ENCODE results near the gene SPATA45.

Gene SPATA45

DNA sequence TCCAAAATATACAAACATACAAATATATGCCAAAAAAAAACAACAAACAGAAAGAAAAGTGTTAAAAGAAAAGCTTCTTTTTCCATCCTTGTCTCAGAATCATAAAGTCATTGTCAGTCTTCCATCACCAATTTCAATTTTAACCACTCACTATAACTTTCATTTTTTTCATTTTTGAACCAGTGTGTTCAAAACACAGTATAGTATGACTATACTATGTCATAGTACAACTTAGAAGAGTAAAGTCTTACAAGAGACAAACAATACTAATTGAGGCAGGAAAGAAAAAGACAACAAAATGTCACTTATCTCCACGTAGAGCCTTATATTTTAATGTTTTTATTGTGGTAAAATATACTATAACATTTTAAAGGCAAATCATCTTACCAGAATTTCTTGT, 63.5 kb downstream of the SPATA45 start:
- DNase-seq (ENCODE audit: extremely low spot score, insufficient read length, low read depth) (no peak), FAIRE-seq (no peak)

DNA sequence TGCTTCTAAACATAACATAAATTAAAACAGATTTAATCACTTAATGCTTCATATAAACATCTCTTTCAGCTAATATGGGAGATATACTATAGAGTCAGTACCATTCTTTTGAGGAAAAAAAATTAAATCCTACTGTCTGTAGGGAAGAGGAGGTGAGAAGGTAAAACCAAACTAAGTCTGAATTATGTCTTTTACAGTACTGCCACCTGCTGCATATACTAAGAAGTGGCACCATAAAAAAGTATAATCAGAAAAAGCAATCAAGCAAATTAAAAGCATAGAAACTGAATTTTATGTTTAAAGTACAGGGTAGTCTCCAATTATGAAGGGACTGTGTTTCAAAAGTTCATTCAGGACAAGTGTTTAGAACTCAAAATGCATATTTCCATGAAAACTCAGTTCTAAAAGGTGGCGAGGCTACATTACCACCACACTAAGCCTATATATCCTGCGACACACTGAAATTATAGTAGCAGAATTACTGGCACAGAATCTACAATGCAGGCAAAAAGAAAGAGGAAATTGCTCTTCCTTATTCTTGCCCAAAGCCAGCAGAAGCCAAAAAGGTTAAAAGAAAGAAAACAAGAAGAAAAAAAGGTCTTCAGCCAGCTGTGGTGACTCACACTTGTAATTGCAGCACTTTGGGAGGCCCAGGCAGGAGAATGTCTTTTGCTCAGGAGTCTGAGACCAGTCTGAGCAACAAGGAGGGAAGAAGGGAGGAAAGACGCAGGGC, 64.9 kb downstream of the SPATA45 start:
- FAIRE-seq (peak; percentile 53), DNase-seq (ENCODE audit: extremely low spot score, insufficient read length, low read depth) (no peak)

DNA sequence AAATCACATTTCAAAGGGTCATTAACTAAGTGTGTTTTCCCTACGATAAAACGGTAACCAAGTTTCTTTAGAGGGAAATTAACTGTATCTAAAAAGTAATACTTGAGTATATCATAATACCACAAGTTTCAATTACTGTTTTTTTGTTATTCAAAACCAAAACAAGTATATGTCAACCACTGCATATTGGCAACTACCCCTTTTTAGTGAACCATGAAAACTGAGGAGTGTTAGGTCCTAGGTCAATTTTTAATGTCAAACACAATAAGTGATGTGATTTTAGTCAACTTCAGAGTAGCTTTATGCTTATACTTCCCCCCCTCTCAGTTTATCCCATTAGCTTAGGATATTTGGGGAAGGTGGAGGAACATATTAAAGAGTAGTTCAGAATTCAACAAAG, 66.2 kb downstream of the SPATA45 start:
- peak; percentile 41 for FAIRE-seq
- DNase-seq (ENCODE audit: extremely low spot score, insufficient read length, low read depth) = no peak

DNA sequence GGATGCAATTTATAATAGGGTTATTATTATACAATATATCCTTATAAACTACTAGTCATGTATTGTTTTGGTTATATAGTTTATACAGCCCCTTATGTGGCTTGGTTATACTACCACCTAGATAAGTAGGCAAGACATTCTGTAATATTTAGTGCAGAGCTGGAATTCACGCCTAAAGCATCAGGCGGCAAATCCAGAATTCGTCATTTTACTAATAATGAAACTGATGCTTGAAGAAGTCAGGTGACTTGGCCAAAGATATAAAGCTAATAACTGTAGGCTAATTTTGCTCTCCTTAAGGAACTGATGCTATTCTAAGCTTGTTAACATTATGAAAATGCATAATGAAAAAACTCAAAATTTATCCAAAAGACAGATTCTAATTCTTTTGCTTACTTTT, 66.7 kb downstream of the SPATA45 start:
- DNase-seq (ENCODE audit: extremely low spot score, insufficient read length, low read depth) (no peak), FAIRE-seq (no peak)

Data from GM18507 (cell line).